Upper lobe of left lung (tissue), 4 donors: Measurements from ENCODE around the gene IGFBP3.

Experiments
- EP300 ChIP-seq, 4 donors: sonication (generic); formaldehyde crosslinking; IDR thresholded peaks; one replicate each; pipeline ENCODE4 v1.5.1; 2017; ENCODE audit warnings: antibody characterized with exemption in 4 of 4, control low read depth in 2 of 4
- POLR2A ChIP-seq, 4 donors: fragments of 450-650 bp; IDR thresholded peaks; one replicate each; pipeline ENCODE4 v1.5.1; 2016 to 2017; ENCODE audit warnings: antibody characterized with exemption in 4 of 4, mild to moderate bottlenecking in 2 of 4
- POLR2AphosphoS5 ChIP-seq, 2 donors: sonication (generic); formaldehyde crosslinking; IDR thresholded peaks; one replicate each; pipeline ENCODE4 v1.5.1; 2017; ENCODE audit warnings: antibody characterized with exemption in 2 of 2
- TF ChIP-seq, protein P1 (sequence below), 6 experiments: fragments of 450-650 bp in 4 of 6; fragments of 200-600 bp in 2 of 6; sonication (generic) in 2 of 6; IDR thresholded peaks; one replicate each; pipeline ENCODE4 v1.5.1; 2016 to 2019; ENCODE audit warnings: antibody characterized with exemption in 6 of 6

DNA sequence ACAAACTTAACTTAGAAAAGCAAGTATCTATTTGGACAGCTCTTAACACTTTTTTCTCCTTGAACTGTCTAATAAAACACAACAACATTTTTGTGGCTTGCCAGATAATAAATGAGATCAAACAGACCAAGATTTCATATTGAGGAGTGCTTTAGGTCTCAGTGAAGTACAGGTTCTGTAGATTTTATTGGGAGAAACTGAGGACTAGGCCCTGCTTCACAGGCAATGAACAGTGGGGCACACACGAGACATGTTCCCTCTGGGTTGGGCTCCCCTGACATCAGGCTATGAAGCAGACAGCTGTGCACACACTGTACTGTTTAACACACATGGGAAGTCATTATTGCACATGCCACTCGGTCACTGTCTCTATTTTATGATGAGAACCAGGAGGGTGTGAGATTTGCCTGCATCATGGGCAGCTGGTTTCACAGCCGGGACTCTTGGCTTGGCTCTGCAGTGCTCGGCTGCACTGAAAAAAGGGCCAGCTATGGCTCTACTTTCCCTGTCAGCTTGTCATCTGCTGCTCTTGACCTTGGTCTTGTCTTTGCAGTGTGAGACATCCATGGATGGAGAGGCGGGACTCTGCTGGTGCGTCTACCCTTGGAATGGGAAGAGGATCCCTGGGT lies 28.6 kb downstream of the IGFBP3 start:
- TF ChIP-seq, protein P1, sequence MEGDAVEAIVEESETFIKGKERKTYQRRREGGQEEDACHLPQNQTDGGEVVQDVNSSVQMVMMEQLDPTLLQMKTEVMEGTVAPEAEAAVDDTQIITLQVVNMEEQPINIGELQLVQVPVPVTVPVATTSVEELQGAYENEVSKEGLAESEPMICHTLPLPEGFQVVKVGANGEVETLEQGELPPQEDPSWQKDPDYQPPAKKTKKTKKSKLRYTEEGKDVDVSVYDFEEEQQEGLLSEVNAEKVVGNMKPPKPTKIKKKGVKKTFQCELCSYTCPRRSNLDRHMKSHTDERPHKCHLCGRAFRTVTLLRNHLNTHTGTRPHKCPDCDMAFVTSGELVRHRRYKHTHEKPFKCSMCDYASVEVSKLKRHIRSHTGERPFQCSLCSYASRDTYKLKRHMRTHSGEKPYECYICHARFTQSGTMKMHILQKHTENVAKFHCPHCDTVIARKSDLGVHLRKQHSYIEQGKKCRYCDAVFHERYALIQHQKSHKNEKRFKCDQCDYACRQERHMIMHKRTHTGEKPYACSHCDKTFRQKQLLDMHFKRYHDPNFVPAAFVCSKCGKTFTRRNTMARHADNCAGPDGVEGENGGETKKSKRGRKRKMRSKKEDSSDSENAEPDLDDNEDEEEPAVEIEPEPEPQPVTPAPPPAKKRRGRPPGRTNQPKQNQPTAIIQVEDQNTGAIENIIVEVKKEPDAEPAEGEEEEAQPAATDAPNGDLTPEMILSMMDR (IDR thresholded peaks at IDR 0.05) = no peak
- TF ChIP-seq POLR2A (IDR thresholded peaks at IDR 0.05) (no peak), EP300 (IDR thresholded peaks at IDR 0.05) (no peak), POLR2AphosphoS5 (IDR thresholded peaks at IDR 0.05) (no peak)
